Colonic mucosa (tissue), 4 donors: ENCODE measurements around the gene SPCS2. TPM values are rescaled to one million over a fixed set of nuclear protein-coding genes. Genes with fewer than 3 reads are reported as not detected.

Experiments
- DNase-seq: peaks from one replicate; pipeline ENCODE4 v3.0.0-alpha.2; 2020
- H3K27ac ChIP-seq: fragments of 200-600 bp; one replicate; pipeline ENCODE4 v1.8.0; 2021
- H3K27me3 ChIP-seq: fragments of 200-600 bp; one replicate; pipeline ENCODE4 v1.8.0; 2021
- H3K36me3 ChIP-seq: fragments of 200-600 bp; one replicate; pipeline ENCODE4 v1.8.0; 2021
- H3K4me1 ChIP-seq: fragments of 200-600 bp; one replicate; pipeline ENCODE4 v1.8.0; 2021; ENCODE audit warnings: mild to moderate bottlenecking
- H3K4me3 ChIP-seq: fragments of 200-600 bp; one replicate; pipeline ENCODE4 v1.8.0; 2021
- H3K9ac ChIP-seq, 2 donors: one replicate each; pipeline ENCODE4 v1.7.0; 2013; ENCODE audit warnings: control low read depth in 2 of 2, low read depth in 2 of 2, low read length in 2 of 2
- H3K9me3 ChIP-seq: fragments of 200-600 bp; one replicate; pipeline ENCODE4 v1.8.0; 2021
- intact Hi-C: fragments of 100-400 bp; cut with DNase I; formaldehyde crosslinking; loops from one replicate; pipeline ENCODE4 v1.14.1; 2022
- total RNA-seq, 2 donors: library from RNA; stranded (reverse); fragmentation: NEBNext Ultra II Directional in 1 of 2; extraction: Animal tissue kit (Norgen Biotek cat#: 25700) in 1 of 2; gene quantifications; one replicate each; pipeline ENCODE4 v1.2.1, GENCODE V29; 2021
- TF ChIP-seq, protein P1 (sequence below): fragments of 200-600 bp; IDR thresholded peaks from one replicate; pipeline ENCODE4 v1.8.0; 2022; ENCODE audit warnings: antibody characterized with exemption, mild to moderate bottlenecking
- donor health status: healthy.
- donor health status: DM: no; HTN: no; CAD: no.
- donor health status: DM: no; HTN: no; CAD: no.

Gene SPCS2
- total RNA-seq, 2 donors from 2014 or later = 147 to 180 TPM

DNA sequence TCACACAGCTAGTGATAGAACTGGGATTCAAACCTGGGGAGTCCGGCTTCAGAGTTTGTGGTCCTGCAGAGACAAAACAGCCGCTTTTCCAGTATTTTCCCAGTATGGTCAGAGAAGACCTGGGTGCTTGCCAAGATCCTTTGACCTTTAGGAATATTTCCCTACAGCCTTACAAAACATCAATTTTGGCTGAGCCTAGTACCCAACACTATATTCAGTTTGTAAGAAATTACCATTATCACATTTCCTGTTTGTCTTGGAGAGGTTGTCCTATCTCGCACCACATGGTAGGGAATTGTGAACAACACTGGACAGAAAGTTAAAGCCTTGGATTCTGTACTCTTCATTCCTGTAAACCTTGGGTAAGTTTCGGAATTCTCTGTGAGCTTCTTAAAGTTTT lies 29.0 kb downstream of the SPCS2 start:
- H3K4me1 ChIP-seq = no peaks in the 10 kb centered on the region
- TF ChIP-seq, protein P1, sequence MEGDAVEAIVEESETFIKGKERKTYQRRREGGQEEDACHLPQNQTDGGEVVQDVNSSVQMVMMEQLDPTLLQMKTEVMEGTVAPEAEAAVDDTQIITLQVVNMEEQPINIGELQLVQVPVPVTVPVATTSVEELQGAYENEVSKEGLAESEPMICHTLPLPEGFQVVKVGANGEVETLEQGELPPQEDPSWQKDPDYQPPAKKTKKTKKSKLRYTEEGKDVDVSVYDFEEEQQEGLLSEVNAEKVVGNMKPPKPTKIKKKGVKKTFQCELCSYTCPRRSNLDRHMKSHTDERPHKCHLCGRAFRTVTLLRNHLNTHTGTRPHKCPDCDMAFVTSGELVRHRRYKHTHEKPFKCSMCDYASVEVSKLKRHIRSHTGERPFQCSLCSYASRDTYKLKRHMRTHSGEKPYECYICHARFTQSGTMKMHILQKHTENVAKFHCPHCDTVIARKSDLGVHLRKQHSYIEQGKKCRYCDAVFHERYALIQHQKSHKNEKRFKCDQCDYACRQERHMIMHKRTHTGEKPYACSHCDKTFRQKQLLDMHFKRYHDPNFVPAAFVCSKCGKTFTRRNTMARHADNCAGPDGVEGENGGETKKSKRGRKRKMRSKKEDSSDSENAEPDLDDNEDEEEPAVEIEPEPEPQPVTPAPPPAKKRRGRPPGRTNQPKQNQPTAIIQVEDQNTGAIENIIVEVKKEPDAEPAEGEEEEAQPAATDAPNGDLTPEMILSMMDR = no peak
- no peak for DNase-seq
- H3K27ac ChIP-seq = no peak overlapping the region
- no peaks in the 10 kb centered on the region for H3K27me3 ChIP-seq
- H3K4me3 ChIP-seq = no peak overlapping the region
- intact Hi-C loops = no loop called here
- H3K36me3 ChIP-seq = peaks cover 7% of the 10 kb centered on the region
- no peak overlapping the region for H3K9ac ChIP-seq
- H3K9me3 ChIP-seq = no peaks in the 10 kb centered on the region

DNA sequence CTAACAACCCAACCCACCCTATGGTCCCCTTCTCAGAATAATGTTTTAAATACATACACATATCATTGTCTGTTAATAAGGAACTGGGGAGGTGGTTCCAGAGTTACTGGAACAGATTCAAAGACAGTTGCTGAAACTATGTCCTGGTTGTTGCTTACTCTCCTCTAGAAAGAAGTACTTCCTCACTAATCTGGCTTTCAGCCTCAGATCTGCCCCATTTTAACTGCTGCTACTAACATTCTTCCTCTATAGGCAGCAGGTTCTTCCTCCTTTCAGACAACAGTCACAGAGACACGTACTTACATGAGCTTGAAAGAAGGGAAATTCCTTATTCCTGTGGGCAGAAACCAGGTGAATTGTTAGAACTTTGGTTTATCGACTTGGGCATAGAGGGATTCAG lies 31.6 kb downstream of the SPCS2 start:
- H3K9ac ChIP-seq = no peak overlapping the region
- H3K4me3 ChIP-seq = no peak overlapping the region
- no peak for DNase-seq
- no peaks in the 10 kb centered on the region for H3K9me3 ChIP-seq
- H3K27ac ChIP-seq = no peak overlapping the region
- no peaks in the 10 kb centered on the region for H3K4me1 ChIP-seq
- H3K36me3 ChIP-seq = peaks cover 7% of the 10 kb centered on the region
- no peaks in the 10 kb centered on the region for H3K27me3 ChIP-seq
- TF ChIP-seq, protein P1 = no peak
- intact Hi-C loops = no loop called here

DNA sequence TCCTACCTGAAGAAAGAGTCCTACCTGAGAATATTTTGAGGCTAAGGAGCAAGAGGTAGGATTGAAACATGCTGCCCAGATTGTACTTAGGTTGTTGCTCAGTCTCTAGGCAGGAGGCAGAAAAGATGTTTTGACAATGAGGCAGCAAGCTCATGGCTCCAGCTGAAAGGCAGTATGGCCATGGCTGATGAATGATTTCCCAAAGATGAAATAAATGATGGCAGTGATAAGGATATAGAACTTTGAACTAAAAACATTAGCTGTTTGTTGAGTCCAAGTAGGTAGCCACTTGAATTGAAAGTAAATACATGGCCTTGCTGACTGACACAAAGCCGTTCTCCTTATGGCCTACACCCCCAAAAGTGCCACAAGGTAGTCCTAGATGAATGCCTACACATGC lies 32.8 kb downstream of the SPCS2 start:
- TF ChIP-seq, protein P1 = no peak
- Histone ChIP-seq H3K27me3 (no peaks in the 10 kb centered on the region), H3K27ac (no peak overlapping the region), H3K4me1 (no peaks in the 10 kb centered on the region), H3K4me3 (no peak overlapping the region), H3K9me3 (no peaks in the 10 kb centered on the region), H3K9ac (no peak overlapping the region), H3K36me3 (peaks cover 7% of the 10 kb centered on the region)
- DNase-seq = no peak
- intact Hi-C loops = no loop called here

DNA sequence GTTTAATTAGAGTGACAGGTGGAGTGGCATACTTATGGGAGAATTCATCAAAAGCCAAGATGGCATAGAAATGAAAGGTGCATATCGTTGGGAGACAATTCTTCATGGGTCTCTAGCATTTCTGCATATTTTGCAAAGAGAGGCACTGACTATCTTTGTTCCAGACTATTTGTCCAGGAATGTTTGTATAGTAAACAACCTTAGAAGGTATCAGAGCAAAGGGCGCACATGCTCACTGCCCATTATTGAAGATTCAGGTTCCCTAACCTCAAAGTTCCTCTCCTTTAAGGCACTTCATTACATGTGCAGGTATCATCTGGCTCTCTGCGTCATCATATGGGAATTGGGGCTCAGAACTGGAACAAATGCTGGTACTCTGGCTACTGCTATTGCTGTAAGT lies 35.0 kb downstream of the SPCS2 start:
- Histone ChIP-seq H3K9me3 (no peaks in the 10 kb centered on the region), H3K9ac (no peak overlapping the region), H3K36me3 (no peaks in the 10 kb centered on the region), H3K4me3 (no peak overlapping the region), H3K27ac (no peak overlapping the region), H3K4me1 (no peaks in the 10 kb centered on the region), H3K27me3 (no peaks in the 10 kb centered on the region)
- DNase-seq = no peak
- TF ChIP-seq, protein P1 = no peak
- intact Hi-C loops = no loop called here

DNA sequence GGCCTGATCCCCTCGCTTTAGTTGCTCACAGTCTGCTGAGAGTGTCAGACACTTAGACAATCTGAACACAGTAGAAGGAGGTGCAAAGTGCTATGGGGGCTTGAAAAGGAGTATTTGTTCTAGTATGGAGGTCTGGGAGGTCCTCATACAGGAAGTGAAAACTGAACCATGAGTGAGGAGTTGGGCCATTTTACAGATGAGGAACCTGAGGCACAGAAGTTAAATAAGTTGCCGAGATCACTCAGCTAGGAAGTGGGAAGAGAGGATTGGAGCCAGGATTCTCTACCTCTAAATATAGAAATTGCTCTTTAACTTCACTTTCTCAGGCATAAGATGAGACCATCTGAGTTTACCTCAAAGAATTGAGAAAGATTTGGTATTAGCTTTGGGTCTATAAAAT lies 35.7 kb downstream of the SPCS2 start:
- no peaks in the 10 kb centered on the region for H3K9me3 ChIP-seq
- no peaks in the 10 kb centered on the region for H3K36me3 ChIP-seq
- TF ChIP-seq, protein P1 = no peak
- H3K9ac ChIP-seq = no peak overlapping the region
- H3K27ac ChIP-seq = no peak overlapping the region
- no peak for DNase-seq
- no peak overlapping the region for H3K4me3 ChIP-seq
- H3K27me3 ChIP-seq = no peaks in the 10 kb centered on the region
- intact Hi-C loops = no loop called here
- peaks cover 5% of the 10 kb centered on the region for H3K4me1 ChIP-seq
